Caco-2 (cell line): ENCODE results near the gene NDUFS4. TPM values are rescaled to one million over a fixed set of nuclear protein-coding genes. Genes with fewer than 3 reads are reported as not detected.
"Not testable (repeated sequence)": the region's sequence is repeated elsewhere in the genome, so short reads cannot be mapped to it uniquely, and the experiment has no call there.

ENCODE experiments used
- BruUV-seq: library from RNA; stranded (reverse); fragments of 400-500 nt; replicated peaks from 2 replicates; lab custom pipeline; 2021; lab: Mats Ljungman, UMichigan
- CTCF ChIA-PET: fragments of 300-600 bp; sonication (Branson Sonifier 250); formaldehyde crosslinking; loops from one replicate; lab custom pipeline; 2022; ENCODE audit warnings: antibody characterized with exemption; lab: Charles Lee
- POLR2A ChIA-PET: fragments of 300-600 bp; sonication (Branson Sonifier 250); formaldehyde crosslinking; loops from one replicate; lab custom pipeline; 2022; ENCODE audit warnings: antibody characterized with exemption; lab: Charles Lee
- DNase-seq, 2 experiments: peaks; one replicate each; pipeline versions ENCODE4 v3.0.0 to v3.0.0-alpha.2; 2020 to 2022
- H3K27me3 ChIP-seq: replicated peaks from 2 replicates; pipeline ENCODE4 v1.6.0; 2011; ENCODE audit warnings: low read length; ENCODE audit not compliant: control insufficient read depth, insufficient read depth
- H3K36me3 ChIP-seq: 2 replicates; pipeline ENCODE4 v1.5.1; 2011; ENCODE audit warnings: low read length; ENCODE audit not compliant: control insufficient read depth, insufficient read depth
- H3K4me1 ChIP-seq: fragments of 250-450 bp; sonication (Bioruptor Pico); 2 replicates; pipeline ENCODE4 v1.5.1; 2020; ENCODE audit warnings: mild to moderate bottlenecking
- H3K4me3 ChIP-seq: 2 replicates; pipeline ENCODE4 v1.5.1; 2011; ENCODE audit warnings: low read depth, mild to moderate bottlenecking, control low read depth, low read length
- H3K9me3 ChIP-seq: fragments of 250-450 bp; sonication (Bioruptor Pico); 2 replicates; pipeline ENCODE4 v1.5.1; 2020; ENCODE audit warnings: mild to moderate bottlenecking, moderate library complexity
- H3K27ac Mint-ChIP-seq: one replicate; pipeline ENCODE4 v1.8.0; 2022; ENCODE audit warnings: mixed read lengths; ENCODE audit not compliant: unreplicated experiment
- H3K27me3 Mint-ChIP-seq: one replicate; pipeline ENCODE4 v1.8.0; 2022; ENCODE audit warnings: mixed read lengths; ENCODE audit not compliant: insufficient read depth, unreplicated experiment
- H3K36me3 Mint-ChIP-seq: one replicate; pipeline ENCODE4 v1.8.0; 2022; ENCODE audit warnings: mild to moderate bottlenecking, mixed read lengths; ENCODE audit not compliant: insufficient read depth, unreplicated experiment
- H3K4me1 Mint-ChIP-seq: one replicate; pipeline ENCODE4 v1.8.0; 2022; ENCODE audit warnings: low read depth, mixed read lengths; ENCODE audit not compliant: unreplicated experiment
- H3K4me3 Mint-ChIP-seq: one replicate; pipeline ENCODE4 v1.8.0; 2022; ENCODE audit warnings: mild to moderate bottlenecking, moderate library complexity, mixed read lengths; ENCODE audit not compliant: unreplicated experiment
- H3K9me3 Mint-ChIP-seq: one replicate; pipeline ENCODE4 v1.8.0; 2022; ENCODE audit warnings: mixed read lengths; ENCODE audit not compliant: unreplicated experiment
- CTCF ChIP-seq, 2 experiments: fragments of 200-600 bp in 1 of 2; IDR thresholded peaks; 1 replicate in 1 of 2; 2 replicates in 1 of 2; pipeline versions ENCODE4 v1.5.1 to v1.8.0; 2011 to 2022; ENCODE audit warnings: antibody characterized with exemption in 1 of 2, control low read depth in 1 of 2, inconsistent platforms in 1 of 2, low read depth in 1 of 2, low read length in 1 of 2, mild to moderate bottlenecking in 1 of 2, moderate library complexity in 1 of 2; ENCODE audit not compliant: insufficient read depth in 1 of 2, severe bottlenecking in 1 of 2, unreplicated experiment in 1 of 2
- intact Hi-C: fragments of 100-400 bp; cut with micrococcal nuclease; formaldehyde crosslinking; loops from one replicate; pipeline ENCODE4 v1.10.0; 2022; ENCODE audit not compliant: unreplicated experiment
- total RNA-seq: library from RNA; stranded (reverse); gene quantifications from 2 replicates; pipeline ENCODE4 v1.2.3, GENCODE V29; 2022

Gene NDUFS4
- total RNA-seq, 1 experiment from 2014 or later, result 103 TPM

GRCh38 chr5:53520813-53521212 lies 39.6 kb upstream of the NDUFS4 start:
- ChIA-PET POLR2A (no interaction called here), CTCF (no interaction called here)
- BruUV-seq, result no TSS peak
- Histone ChIP-seq H3K27me3 (no peaks in the 10 kb centered on the region), H3K4me1 (no peaks in the 10 kb centered on the region), H3K4me3 (no peak overlapping the region), H3K36me3 (no peaks in the 10 kb centered on the region), H3K9me3 (no peaks in the 10 kb centered on the region; the same call in 1 of the 2 replicates)
- H3K36me3 Mint-ChIP-seq, result no peaks in the 10 kb centered on the region
- H3K4me1 Mint-ChIP-seq, result no peaks in the 10 kb centered on the region
- H3K9me3 Mint-ChIP-seq, result peaks cover 15% of the 10 kb centered on the region
- no peak for TF ChIP-seq CTCF (IDR thresholded peaks at IDR 0.05; ENCODE audit: insufficient read depth in 1 of 2, low read depth in 1 of 2, low read length in 1 of 2, severe bottlenecking in 1 of 2, unreplicated experiment in 1 of 2)
- H3K4me3 Mint-ChIP-seq, result no peak overlapping the region
- H3K27me3 Mint-ChIP-seq, result peaks cover 8% of the 10 kb centered on the region
- H3K27ac Mint-ChIP-seq, result no peak overlapping the region
- intact Hi-C loops, result no loop called here
- DNase-seq, result no peak

GRCh38 chr5:53537711-53538110 lies 22.7 kb upstream of the NDUFS4 start:
- DNase-seq, result no peak
- Histone ChIP-seq H3K36me3 (no peaks in the 10 kb centered on the region), H3K27me3 (no peaks in the 10 kb centered on the region), H3K9me3 (no peaks in the 10 kb centered on the region), H3K4me3 (no peak overlapping the region), H3K4me1 (no peaks in the 10 kb centered on the region)
- no TSS peak for BruUV-seq
- POLR2A ChIA-PET, result no interaction called here
- Mint-ChIP-seq H3K36me3 (no peaks in the 10 kb centered on the region), H3K9me3 (no peaks in the 10 kb centered on the region), H3K4me3 (no peak overlapping the region), H3K4me1 (no peaks in the 10 kb centered on the region), H3K27me3 (no peaks in the 10 kb centered on the region), H3K27ac (no peak overlapping the region)
- CTCF ChIA-PET, result no interaction called here
- TF ChIP-seq CTCF (IDR thresholded peaks at IDR 0.05; ENCODE audit: insufficient read depth in 1 of 2, low read depth in 1 of 2, low read length in 1 of 2, severe bottlenecking in 1 of 2, unreplicated experiment in 1 of 2), result no peak
- intact Hi-C loops, result no loop called here

- H3K9me3 ChIP-seq, H3K27me3 ChIP-seq, H3K27ac Mint-ChIP-seq, DNase-seq, H3K4me1 Mint-ChIP-seq, POLR2A ChIA-PET, H3K4me3 ChIP-seq, H3K4me3 Mint-ChIP-seq, H3K27me3 Mint-ChIP-seq, H3K4me1 ChIP-seq, H3K36me3 Mint-ChIP-seq, BruUV-seq, intact Hi-C loops, H3K36me3 ChIP-seq, CTCF ChIA-PET, H3K9me3 Mint-ChIP-seq: not testable (repeated sequence)
Observed at GRCh38 chr5:53540739-53541138, 19.7 kb upstream of the NDUFS4 start.

- no TSS peak for BruUV-seq
- intact Hi-C loops, result no loop called here
- Mint-ChIP-seq H3K27me3 (no peaks in the 10 kb centered on the region), H3K36me3 (no peaks in the 10 kb centered on the region), H3K9me3 (no peaks in the 10 kb centered on the region), H3K4me3 (no peak overlapping the region), H3K27ac (no peak overlapping the region), H3K4me1 (no peaks in the 10 kb centered on the region)
- H3K4me1 ChIP-seq, result no peaks in the 10 kb centered on the region
- no peaks in the 10 kb centered on the region for H3K27me3 ChIP-seq
- CTCF ChIA-PET, result no interaction called here
- H3K36me3 ChIP-seq, result no peaks in the 10 kb centered on the region
- no peaks in the 10 kb centered on the region for H3K9me3 ChIP-seq
- no peak for TF ChIP-seq CTCF (IDR thresholded peaks at IDR 0.05; ENCODE audit: insufficient read depth in 1 of 2, low read depth in 1 of 2, low read length in 1 of 2, severe bottlenecking in 1 of 2, unreplicated experiment in 1 of 2)
- no peak overlapping the region for H3K4me3 ChIP-seq
- DNase-seq, result no peak
- POLR2A ChIA-PET, result no interaction called here
Observed at GRCh38 chr5:53541859-53542258, 18.6 kb upstream of the NDUFS4 start.
